B cell (primary cell): ENCODE measurements around the gene CASS4.

ENCODE experiments used
- CTCF ChIP-seq: fragments of 200-600 bp; IDR thresholded peaks from one replicate; pipeline ENCODE4 v1.8.0; 2022; ENCODE audit warnings: antibody characterized with exemption, mild to moderate bottlenecking
- EZH2 ChIP-seq: IDR thresholded peaks from 2 replicates; pipeline ENCODE4 v1.6.1; 2012; ENCODE audit warnings: borderline replicate concordance, low read depth, mild to moderate bottlenecking, moderate library complexity, low read length; ENCODE audit not compliant: insufficient read depth, poor library complexity, severe bottlenecking

- TF ChIP-seq CTCF (no peak), EZH2 (no peak)
These were observed 17.9 kb downstream of the CASS4 start for GRCh38 chr20:56429941-56430340.
